ENCODE data around the gene PWWP2B.

GRCh38 chr10:132365102-132365501, 31.9 kb upstream of the PWWP2B start:
- TF ChIP-seq CTCF (conservative IDR thresholded peaks at IDR 0.05; ENCODE audit: low read depth, low read length) (no peak), SMC3 (IDR thresholded peaks at IDR 0.05; ENCODE audit: low read depth, low read length) (no peak), USF2 (IDR thresholded peaks at IDR 0.05; ENCODE audit: low read depth, low read length) (no peak), POLR2A (IDR thresholded peaks at IDR 0.05; ENCODE audit: low read depth, low read length) (no peak), MAFK (IDR thresholded peaks at IDR 0.05; ENCODE audit: low read depth, low read length) (no peak), MXI1 (IDR thresholded peaks at IDR 0.05; ENCODE audit: borderline replicate concordance, low read depth, low read length) (no peak), CEBPB (IDR thresholded peaks at IDR 0.05; ENCODE audit: low read depth, low read length) (no peak), MAZ (IDR thresholded peaks at IDR 0.05; ENCODE audit: borderline replicate concordance, low read depth, low read length) (no peak), RAD21 (IDR thresholded peaks at IDR 0.05; ENCODE audit: low read length) (no peak), CHD1 (IDR thresholded peaks at IDR 0.05; ENCODE audit: low read depth, low read length) (no peak), NFE2L2 (IDR thresholded peaks at IDR 0.05; ENCODE audit: low read depth, low read length) (no peak), BHLHE40 (IDR thresholded peaks at IDR 0.05; ENCODE audit: low read depth, low read length) (no peak), FOS (IDR thresholded peaks at IDR 0.05; ENCODE audit: low read depth, low read length) (no peak)
- TF ChIP-seq, protein P1, sequence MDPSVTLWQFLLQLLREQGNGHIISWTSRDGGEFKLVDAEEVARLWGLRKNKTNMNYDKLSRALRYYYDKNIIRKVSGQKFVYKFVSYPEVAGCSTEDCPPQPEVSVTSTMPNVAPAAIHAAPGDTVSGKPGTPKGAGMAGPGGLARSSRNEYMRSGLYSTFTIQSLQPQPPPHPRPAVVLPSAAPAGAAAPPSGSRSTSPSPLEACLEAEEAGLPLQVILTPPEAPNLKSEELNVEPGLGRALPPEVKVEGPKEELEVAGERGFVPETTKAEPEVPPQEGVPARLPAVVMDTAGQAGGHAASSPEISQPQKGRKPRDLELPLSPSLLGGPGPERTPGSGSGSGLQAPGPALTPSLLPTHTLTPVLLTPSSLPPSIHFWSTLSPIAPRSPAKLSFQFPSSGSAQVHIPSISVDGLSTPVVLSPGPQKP (IDR thresholded peaks at IDR 0.05; ENCODE audit: borderline replicate concordance, low read depth, low read length) = no peak

Data from IMR-90 (cell line).